Activated gamma-delta T cell (primary cell): ENCODE data around the gene RHEB.
A peak's percentile ranks its signal among the peaks of the same experiment; 100 is the strongest.

Source experiments
- DNase-seq: peaks from one replicate; lab custom pipeline; 2025; lab: John Stamatoyannopoulos, UW

The RHEB gene

GRCh38 chr7:151448261-151449252, 71.1 kb downstream of the RHEB start:
- DNase-seq: peak; percentile 42

DNA sequence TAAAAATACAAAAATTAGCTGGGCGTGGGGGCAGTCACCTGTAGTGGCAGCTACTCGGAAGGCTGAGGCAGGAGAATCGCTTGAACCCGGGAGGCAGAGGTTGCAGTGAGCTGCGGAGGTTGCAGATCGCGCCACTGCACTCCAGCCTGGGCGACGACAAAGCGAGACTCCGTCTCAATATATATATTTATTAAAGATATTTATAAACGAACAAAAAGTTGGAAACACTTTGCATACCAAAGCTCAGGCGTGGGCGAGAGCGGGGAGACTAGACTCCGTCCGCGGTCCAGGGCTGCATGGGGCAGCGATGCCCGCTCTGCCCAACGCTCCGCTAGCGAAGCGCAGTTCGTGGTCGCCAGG, 71.8 kb downstream of the RHEB start:
- DNase-seq: no peak

- no peak for DNase-seq
Measured at GRCh38 chr7:151447312-151447711, 72.4 kb downstream of the RHEB start.

- no peak for DNase-seq
Measured at GRCh38 chr7:151446412-151446811, 73.3 kb downstream of the RHEB start.

DNA sequence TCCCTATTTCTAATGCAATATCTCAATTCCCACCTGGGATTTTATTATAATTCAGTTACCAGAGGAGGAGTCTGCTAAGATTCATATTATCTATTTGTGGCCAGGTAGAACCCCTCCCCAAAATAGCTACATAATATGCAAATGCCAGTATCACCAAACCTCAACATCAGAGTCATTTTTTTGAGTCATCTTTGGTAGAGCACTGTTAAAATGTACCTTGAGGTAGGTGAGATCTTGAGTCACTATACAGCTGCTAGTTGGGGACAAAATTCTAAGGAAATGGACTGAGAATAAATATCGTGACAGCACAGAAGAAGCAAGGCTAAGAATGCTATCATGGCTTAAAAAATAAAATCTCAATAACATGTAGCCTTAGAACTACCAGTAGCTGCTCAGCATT, 75.1 kb downstream of the RHEB start:
- DNase-seq: no peak

DNA sequence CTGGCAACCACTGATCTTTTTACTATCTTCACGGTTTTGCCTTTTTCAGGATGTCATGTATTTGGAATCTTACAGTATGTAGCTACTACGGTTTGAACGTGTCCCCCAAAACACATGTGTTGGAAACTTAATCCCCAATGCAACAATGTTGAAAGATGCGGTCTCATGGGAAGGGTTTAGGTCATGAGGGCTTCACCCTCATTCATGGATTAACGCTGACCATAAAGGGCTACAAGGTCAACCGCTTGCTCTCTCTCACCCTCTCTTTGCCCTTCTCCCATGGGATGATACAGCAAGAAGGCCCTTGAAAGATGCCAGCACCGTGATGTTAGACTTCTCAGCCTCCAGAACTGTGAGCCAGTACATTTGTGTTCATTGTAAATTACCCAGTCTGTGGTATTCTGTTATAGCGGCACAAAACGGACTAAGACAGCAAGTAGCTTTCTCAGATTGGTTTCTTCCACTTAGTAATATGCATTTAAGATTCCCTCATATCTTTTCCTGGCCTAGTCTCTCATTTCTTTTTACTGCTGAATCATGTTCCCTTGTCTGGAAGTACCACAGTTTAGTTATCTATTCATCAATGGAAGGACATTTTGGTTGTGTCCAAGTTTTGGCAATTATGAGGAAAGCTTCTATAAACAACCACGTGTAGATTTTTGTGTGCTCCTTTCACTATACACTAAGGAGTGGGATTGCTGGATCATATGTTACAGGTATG, 76.8 kb downstream of the RHEB start:
- no peak for DNase-seq

- no peak for DNase-seq
Measured at GRCh38 chr7:151440799-151441445, 78.8 kb downstream of the RHEB start.

DNA sequence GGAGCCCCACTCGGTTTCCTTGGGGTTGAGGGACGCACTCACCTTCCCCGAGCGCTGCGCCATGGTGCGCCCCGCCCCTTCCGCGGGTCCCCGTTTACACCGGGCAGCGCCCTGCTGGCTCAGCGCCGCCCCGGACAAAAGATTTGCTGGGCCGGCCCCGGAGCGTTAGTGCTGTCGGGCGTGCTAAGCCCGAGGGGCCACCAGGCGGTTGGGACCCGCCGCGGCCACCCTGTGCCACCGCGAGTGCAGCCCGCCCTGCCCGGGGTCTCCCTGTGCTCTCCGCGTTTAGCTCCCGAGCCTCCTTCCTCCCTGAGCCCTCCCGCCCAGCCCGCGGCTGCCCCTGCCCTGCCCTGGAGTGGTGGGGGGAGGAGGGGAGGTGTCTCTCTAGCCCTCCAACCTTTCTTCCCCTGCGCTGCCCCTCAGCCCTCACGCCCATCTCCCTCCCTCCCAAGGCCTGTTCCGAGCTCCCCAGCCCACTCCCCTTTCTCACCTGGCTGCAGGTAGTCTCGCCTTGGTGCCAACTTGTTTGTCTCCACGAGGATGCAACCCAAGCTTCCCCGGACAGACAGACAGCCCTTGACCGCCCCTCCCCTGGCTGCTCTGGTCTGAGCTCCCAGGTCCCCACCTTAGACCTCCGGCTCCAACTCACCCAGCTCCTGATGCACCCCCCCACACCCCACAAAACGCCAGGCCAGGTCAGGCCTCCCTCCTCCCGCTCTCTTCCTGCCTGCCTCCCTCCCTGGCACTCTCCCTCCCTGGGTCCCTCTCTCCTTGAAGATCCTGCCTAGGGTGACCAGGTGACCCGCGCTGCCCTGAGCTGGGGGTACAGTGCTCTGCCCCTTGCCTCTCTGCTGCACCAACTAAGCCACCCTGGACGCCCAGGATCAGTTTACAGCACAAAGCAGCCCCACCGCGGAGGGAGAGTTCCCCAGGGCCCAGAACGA, 79.6 kb downstream of the RHEB start, which contains the start of gene CRYGN:
TSS of gene CRYGN (minus strand) at position 287 of the 944 bp plus-strand sequence. CDS start at position 63, 224 bp downstream.
- no peak for DNase-seq

DNA sequence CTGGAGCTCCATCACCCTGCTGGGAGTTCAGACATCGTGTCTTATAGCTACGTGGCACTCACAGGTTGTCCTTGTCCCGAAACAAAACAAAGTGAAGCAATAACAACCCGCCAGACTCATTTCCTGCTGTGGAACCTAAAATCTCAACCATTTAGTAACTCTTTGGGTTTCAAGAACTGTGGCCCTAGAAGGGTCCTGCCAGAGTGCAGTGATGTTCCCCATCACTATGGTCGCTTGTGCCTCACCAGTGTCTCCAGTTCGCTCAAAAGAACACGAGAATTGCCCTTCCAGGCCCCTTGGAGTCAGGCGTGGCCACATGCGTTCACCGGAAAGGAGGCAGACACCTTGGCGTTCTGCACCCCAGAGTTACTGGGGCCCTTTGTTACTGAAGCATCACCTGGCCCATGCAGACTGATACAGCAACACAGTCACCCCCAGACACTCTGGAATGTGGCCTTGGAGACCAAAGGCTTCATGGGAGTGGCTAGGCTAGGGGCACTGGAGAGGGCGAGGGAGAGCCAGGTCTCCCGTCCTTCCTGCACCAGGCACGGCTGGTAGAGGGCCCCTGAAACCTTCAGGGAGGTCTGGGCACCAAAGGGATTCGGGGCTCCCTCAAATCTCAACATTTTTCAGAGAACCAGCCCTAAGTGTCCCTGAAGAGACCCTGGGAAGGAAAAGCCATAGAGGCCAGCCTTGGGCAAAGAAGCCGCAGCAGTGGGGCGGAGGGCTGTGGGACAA, 80.7 kb downstream of the RHEB start:
- DNase-seq: no peak

- DNase-seq: no peak
Measured at GRCh38 chr7:151437866-151438516, 81.7 kb downstream of the RHEB start.

DNA sequence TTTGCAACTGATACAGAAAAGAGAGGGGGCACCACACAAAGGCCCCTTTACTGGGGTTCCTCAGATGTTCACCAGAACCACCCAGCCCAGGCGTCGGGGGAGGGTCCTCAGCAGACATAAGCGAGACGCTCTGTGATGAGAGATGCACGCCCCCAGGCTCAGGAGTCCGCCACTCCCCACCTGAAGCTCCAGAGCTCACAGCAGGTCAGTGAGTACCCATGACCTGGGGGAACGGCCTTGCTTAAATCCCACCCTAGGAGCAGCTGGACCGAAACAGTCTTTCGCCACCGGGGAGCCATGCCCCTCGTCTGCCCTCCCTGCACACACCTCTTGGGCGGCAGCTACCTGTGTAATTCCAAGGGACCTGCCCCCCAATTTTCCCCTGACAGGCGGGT, 82.5 kb downstream of the RHEB start:
- DNase-seq: no peak

DNA sequence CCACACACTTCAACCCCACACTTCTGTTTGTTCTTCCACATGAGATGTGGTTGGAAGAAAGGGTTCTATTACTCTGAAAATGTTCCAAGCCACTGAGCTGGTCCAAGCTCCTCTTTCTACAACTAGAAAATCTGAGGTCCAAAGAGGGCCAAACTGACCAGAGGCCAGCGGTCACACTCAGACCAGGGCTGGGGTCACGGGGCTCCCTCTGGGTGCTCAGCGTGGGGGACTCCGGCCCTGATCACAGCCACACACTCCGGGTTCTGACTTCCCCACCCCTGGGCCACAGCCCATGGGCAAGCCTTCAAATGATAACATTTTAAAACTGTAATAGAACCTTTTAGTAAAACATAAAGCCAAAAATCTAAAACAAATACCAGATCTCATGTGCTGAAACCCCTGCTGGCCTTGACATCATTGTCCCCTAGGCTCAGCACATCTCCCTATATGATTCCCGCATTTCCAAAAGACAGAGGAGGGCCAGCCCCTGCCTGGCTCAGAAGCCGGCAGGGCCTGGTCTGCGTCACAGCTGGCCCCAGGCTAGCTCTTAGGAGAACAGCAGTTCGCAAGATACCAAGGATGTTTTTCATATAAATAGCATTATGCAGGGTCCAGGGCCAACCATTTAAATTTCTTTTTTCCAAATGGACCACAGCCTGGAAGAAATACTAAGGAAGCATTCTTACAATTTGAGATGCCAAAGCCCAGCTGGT, 83.1 kb downstream of the RHEB start:
- no peak for DNase-seq

DNA sequence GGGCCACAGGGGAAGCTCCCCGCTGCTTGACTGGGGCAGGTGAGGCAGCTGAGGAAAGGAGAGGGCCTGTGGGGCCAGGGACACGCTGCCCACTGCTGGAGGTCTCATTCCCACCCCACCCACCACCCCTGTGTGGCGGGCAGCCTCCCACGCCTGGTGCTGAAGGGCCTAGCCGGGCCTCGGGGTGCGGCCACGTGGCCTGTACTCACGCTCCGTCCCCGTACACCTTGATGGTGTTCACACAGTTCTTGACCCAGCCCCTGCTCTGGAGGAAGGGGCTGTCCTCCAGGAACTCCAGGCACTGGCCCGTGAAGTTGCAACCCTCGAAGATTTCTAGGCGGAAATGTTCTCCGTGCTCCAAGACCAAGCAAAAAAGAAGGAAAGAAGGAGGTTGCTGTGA, 83.7 kb downstream of the RHEB start:
- no peak for DNase-seq

- no peak for DNase-seq
Measured at GRCh38 chr7:151435103-151435916, 84.4 kb downstream of the RHEB start.

DNA sequence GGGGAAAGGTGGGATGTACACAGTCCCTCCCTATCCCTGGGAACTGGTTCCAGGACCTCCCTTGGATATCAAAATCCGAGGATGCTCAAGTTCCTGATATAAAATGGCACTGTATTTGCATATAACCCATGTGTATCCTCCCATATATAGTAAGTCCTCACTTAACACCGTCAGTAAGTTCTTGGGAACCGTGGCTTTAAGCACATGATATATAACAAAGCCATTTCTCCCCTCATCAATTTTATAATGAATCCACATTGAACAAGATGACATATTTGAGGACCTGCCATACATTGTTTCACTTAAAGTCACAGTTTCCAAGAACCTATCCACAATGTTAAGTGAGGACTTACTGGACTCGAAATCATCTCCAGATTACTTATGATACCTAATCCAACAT, 85.1 kb downstream of the RHEB start:
- DNase-seq: no peak

DNA sequence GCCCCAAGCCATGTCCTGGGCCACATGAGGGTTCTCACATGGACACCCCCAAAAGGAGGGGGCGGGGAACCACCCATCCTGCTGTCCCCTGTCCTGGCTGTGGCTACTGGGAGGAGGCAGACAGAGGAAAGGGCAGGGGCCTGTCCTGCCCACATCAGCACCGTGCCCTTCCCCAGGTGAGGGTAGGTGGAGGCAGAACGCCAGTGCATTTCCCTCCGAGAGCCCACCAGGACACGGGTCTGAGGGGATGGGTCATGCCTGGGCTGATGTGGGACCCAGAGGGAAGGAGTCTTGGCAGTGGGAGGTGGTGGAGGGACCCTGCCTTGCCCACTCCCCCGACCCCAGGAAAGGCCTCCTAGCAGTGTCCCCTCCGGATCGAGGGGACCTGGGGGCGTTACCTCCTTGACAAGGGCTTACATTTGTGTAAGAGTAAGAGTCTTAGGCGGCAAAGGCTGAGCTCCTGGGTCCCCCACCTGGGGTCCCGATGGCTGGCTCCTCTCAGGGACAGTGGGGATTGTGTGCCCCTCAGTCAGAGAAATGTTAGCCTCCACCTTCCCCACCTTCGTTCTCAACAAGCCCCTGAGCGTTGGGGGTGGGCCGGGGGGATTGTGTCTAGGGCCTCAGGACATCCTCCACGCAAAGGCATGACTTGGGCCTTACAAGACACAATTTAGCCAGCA, 85.8 kb downstream of the RHEB start:
- no peak for DNase-seq

- DNase-seq: no peak
Measured at GRCh38 chr7:151432658-151433521, 86.8 kb downstream of the RHEB start.
